Stimulated activated naive CD4-positive, alpha-beta T cell treated with Interleukin-2 at 50 U/mL for 16 hours (primary cell): ENCODE results near the gene NFIA.
"Not testable (repeated sequence)": the region's sequence is repeated elsewhere in the genome, so short reads cannot be mapped to it uniquely, and the experiment has no call there.

Experiments used
- DNase-seq: peaks from one replicate; lab custom pipeline; 2025; lab: John Stamatoyannopoulos, UW

The NFIA gene

DNA sequence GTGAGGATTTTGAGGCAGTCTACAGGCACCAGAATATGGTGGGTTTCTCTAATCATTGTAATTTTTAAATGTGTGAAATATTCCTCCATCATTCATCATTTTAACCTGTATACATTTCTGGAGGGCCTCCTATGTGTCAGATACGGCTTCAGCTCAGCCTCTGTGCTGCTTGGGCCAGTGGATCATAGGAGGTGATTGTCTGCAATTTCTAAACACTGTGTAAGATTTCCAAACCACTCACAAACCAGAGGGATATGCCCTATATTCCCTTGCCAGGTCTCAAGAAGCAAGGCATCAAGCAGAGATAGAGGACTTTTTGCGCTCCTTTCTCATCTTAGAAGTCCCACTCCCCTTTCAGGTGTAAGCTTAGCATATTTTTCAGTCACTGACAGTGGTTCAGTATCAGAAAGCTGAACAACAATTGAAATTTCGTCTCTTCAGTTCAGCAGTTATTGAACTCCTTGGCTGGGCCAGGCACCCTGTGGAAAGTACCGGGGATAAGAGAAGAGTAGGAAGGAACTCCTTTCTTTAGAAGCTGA is 190.9 kb downstream of the NFIA start:
- DNase-seq = no peak

DNA sequence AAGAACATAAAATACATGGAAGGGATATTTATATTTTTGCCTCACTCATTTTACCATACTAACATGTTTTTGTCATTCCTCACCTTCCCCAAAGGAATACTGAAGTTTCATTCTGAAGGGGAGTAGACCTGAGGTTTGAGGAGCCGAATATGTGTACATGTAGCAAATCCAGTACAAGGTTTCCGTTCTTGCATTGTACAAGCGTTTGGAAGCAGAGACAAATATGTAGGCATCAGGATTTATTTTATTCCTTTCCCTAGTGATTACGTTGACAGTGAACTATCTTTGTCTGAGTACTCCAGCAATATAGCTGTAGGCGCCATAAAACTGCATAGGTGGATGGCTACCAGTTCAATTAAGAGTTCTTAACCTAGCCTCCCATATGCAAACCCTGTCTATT is 191.5 kb downstream of the NFIA start:
- no peak for DNase-seq

DNA sequence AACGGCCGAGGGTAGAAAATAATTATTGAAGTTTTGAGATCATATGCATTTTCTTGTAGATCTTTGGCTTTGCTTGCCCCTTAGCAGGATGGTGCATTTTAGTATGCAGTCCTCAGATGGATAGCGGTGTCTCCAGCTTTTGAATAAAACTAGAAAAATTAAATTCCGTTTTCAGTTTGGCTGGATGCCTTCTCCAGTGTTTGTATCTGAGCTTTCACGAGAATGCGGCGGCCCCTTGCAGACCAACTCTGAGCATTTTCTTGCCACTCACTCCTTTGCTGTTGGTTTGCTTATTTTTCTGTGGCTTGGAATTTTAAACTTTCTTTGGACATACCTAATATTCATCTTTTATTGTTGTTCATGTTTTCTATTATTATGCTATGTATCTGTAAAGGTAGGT is 192.6 kb downstream of the NFIA start:
- DNase-seq = no peak

DNA sequence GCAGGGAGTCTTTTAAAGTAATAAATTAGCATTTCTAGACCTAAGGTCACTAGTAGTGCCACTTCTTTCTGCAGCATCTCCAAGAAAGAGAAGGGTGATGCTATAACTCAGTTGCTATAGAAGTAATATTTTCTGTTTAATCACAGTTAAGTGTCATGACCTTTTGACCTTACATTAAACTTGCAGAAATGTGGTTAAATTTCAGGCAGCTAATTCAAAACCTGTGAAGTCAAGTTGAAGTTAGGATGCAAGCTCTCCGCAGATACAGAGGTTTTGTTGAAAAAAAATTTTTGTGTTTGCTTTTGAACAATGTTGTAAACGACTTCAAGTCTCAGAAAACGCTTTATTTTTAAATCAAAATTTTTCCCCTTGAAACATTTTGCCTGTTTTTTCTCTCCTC is 193.9 kb downstream of the NFIA start:
- DNase-seq = no peak

DNA sequence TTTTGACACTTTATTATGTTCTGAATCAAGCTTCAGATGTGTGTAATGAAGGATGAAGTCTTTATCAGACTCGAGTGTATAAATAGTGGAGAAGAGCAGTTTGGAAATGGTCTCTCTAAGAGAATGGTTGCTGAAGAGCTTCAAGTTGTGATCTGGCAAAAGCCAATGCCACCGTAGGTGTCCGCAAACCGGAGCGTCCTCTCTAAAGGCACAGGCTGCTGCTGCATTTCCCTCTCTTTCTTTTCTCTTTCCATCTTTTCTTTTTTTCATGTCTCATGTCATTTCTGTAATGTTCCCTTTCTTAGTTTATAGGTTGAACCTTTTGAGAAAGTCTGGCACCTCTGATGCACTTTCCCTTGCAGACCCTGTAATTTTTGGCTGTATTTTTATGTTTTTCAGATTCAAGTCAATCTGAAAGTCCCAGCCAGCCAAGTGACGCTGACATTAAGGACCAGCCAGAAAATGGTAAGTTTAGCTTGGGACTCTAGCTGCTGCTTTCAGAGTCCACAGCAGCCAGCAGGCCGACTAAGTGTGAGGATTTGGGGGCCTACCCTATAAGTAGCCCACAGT is 194.8 kb downstream of the NFIA start:
- no peak for DNase-seq

DNA sequence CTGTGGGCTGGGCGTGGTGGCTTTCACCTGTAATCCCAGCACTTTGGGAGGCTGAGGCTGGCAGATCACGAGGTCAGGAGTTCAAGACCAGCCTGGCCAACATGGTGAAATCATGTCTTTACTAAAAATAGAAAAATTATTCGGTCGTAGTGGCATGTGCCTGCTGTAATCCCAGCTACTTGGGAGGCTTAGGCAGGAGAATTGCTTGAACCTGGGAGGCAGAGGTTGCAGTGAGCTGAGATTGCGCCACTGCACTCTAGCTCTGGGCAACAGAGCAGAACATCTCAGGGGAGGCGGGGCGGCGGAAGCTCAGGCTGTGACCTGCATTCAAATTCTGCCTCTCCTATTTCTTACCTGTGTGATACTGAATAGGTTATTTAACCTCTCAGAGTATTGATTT is 196.1 kb downstream of the NFIA start:
- not testable (repeated sequence) for DNase-seq

DNA sequence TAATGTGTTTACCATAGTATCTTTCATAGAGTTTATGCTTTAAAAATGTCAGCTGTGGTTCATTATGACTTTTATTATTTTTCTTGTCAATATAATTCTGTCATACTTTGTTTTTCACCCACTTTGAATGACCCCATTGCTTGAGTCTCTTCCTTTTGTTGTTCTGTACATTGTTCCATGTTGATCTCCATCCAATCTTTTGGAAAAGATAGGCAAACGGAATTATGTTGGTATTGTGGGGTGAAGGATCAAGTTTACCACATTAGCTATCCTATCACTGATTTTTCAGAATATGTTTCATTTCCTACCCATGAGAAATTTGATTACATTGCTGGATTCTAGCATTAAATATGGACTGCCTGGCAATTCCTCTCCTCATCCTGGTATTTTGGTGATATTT is 196.6 kb downstream of the NFIA start:
- no peak for DNase-seq

DNA sequence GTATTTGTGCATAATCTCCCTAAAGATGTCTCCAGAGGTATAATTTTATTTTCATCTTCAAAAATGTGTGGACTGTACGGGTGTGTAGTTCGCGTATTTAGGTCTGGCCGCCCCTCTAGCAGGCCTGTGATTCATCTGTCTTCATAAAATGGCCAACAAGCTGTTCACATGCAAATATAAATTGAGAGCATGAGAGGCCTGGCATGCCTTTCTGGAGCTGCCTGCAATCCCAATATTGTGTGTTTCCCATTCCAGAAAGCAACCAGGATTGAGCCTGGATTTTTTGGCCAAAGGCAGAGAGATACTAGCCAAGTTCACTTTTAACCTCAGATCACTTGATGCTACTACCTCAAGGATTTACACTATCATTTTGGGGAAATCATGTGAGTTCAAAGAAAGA is 197.2 kb downstream of the NFIA start:
- DNase-seq = no peak

DNA sequence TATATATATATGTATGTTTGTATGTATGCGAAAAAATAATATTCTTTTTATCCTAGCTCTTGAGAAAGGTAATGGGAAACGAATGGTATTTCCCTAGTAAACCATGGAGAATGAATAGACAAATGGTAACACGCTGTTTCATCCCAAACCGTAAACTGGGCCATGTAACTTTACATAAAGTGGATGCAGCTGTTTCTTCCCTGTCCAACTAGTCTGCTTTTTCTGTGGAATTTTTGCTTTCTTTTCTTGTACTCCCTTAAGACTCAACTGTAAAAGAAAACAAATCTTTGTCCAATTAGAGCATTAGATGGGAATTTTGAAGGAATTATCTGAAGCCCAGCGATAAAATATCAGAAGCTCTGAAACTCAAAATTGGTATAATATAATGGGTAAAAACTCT is 198.1 kb downstream of the NFIA start:
- no peak for DNase-seq

DNA sequence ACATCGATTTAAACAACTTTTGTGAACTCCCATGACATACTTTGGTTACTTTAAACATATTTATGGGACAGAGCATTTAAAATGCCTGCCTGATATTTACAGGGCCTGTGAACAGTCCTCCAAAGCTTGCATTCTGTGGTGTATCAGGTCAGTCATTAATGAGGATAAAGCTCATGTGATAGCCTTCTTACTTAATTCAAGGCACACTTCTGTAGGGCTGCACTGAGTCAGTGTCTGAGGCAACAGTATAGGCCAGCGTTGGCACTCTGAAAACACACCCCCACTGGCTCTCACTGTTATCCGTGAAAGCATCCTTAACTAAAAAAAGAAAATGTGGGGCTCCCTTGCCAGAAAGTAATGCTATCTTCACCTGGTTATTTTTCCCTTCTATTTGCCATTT is 200.0 kb downstream of the NFIA start:
- no peak for DNase-seq

DNA sequence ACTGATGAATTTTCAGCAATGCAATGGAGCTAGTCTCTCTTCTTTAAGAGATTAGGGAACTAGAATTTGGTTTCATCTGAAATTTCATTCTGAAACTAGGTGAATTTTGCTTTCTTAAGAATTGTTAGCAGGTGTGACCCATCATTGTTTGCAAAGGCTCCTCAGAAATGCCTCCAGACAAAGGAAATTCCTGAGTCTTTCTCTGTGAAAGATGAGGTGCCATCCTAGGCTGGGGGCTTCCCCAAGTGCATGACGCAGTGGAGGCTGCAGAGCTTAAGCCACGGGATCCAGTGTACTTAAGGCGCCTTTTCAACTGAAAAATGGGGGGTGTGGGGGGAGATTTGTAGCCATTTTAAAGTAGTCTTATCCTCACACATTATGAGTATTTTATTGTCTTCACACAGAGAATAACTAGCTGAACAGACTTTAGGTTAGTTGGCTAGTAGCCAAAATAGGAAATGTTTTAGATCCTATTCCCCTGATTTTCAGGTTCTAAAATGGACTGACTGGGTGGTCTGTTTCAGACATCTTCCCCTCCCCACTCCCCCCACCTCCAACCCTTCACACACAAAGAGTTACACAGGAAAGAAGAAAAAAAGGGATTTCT is 202.0 kb downstream of the NFIA start:
- DNase-seq = no peak

DNA sequence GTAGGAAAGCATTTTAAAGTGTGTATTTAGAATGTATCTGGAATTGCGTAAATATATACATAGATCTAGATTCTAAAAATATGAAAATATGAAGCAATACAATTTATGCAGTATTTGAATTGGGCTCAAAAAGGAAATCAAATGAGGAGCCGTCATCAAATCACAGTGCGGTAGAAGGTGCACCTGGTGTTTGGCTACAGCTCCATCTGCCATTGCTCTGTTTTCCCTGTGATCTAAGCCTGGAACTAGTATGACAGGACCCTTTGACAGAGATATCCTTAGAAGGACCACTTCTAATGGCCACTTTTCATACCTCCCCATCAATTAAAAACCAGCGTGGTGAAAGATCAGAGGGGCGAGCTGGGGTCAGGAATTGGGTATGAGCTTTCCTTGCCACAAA is 202.6 kb downstream of the NFIA start:
- no peak for DNase-seq

DNA sequence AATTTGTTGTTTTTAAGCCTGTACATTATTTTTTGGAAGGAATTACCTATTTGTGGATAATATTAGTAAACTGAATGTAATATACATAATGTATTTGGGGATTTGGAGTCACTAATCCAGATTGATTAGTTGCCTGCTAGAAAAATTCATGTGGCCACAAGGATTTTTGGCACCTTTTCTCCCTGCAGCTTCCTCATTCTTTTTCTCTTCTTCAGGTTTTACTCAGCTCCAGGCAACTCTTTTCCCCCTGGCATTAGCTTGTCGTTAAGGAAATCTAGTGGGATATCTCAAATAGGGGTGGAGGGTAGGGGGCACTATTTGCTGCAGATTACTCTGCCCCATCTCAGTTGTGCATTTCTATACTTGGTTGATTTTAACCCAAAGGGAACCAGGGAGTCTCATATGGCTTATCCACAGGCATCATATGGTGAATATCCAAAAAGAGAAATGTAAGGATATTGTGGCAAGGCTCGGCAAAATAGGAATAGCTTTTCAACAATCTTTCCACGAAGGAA is 203.1 kb downstream of the NFIA start:
- DNase-seq = no peak

DNA sequence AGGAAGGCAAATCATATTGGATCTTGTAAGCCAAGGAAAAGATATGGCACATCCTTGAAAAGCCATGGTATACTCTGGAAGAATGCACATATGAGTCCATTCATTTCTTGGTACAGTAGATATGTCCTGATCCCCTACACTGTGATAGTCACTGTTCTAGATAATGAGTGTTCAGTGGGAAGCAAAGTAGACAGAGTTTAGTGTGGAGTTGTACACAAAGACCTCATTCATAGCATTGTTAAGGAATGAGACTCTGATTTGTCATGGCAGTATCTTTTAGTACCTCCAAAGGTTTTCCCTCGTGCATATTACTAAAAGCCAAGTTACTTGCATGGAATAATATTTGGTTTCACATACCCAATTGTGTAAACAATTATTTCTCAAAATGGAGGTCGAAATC is 204.7 kb downstream of the NFIA start:
- DNase-seq = no peak

DNA sequence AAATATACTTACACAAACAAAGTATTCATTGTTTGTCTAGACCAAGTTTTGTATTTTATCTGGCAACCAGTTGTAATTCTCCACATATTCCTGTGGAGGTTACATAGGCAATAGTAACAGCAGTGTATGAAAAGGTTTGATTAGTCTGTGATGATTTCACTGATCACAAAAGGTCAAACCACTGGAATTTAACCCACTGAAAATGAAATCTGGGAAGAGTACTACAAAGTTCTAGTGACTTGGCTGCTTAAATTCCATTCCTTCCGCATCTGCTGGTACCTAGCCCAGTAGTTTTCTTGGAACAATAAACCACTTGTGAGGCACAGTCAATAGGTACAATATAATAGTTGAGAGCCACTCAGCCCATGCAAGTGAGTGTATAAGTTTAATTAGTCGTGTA is 205.4 kb downstream of the NFIA start:
- no peak for DNase-seq

DNA sequence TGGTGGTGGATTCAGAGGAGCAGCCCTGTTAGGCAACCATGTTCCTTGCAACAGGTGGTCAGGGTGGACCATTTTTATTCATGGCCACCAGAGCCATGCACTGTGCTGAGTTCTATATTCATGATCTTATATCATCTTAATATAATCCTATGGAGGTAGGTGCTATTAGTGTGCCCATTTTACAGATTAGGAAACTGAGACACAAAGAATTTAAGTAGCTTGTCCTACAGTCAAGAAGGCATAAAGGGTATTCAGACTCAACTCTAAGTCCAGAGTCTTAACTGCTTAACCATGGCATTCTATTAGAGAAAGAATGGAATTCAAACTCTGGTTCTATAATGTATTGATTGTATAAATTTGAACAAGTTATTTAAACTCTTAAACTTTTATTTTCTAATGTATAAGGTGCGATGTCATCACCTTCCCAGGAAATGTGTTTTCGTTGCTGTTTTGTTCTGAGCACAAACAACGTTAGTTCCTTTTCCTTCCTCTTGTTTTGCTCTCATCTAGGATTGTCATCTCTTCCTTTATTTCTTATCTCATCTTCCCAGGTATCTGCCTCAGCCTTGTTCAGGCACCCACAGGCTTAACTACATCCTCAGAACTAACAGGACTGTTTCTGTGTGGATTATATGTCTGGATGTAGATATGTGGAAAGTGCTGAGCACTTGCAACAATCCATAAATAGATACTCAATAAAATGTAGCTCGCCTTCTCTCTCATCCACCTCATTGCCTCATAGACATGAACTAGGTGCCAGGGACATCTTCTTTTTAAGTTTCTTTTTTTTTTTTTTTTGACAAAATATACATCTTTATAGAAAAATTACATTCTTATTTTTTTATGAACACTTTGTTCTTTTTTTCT is 207.1 kb downstream of the NFIA start:
- DNase-seq = no peak

DNA sequence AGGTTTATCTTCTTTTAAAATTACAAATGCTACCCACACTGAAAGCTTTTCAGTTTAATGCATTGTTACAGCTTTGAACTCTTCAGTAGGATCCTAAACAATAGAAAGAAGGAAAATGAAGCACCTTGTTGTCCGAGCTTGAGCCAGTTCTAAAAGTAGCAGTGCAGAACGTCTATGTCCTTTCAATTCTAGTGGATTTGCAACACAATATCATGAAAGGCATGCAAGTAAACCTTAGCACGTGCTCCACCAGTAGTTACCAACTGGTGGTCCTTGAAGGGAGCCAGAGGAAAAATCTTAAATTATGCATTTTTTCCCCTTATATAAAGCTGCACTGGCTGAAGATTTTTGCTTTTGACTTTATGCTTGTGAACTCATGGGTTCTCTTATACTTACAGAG is 208.2 kb downstream of the NFIA start:
- DNase-seq = no peak

DNA sequence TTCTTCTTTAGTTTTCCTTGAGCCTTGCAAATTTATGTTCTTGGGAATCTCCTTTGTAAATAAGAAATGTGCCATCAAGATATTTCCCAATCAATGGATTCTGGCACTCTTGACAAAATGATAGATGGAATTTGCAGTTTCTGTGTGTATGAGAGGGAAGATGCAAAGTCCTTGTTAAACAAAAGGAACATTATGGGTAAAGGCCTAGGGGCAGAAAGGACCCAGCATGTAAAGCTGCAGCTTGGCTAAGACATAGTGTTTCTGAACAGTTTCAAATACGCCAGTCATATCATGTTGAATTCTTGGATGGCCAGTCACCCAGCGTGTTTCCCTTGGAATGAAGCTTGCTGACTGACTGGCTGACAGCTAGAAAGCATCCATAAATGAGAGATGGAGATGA is 210.8 kb downstream of the NFIA start:
- no peak for DNase-seq

DNA sequence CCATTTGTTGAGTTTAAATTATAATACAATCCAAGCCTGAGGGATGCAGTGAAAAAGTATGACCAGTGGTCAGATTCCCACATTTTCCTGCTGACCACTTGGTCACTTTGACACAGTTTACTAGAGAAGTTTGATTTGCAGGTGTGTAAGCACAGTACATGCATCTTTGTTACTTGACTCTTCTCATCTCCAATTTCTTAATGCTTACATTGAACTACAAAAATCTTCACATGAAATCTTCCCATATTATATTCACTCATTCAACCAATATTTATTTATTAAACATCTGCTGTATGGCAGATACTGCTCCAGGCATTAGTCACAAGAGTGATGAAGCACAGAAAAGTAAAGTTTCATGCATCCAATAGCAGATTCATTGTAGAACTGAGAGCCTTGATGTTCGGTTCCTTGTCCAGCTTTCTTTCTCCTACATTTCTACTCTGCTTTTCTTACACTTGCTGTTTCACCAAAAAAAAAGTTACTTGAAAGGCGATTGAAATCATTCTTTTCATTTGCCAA is 211.7 kb downstream of the NFIA start:
- DNase-seq = no peak

DNA sequence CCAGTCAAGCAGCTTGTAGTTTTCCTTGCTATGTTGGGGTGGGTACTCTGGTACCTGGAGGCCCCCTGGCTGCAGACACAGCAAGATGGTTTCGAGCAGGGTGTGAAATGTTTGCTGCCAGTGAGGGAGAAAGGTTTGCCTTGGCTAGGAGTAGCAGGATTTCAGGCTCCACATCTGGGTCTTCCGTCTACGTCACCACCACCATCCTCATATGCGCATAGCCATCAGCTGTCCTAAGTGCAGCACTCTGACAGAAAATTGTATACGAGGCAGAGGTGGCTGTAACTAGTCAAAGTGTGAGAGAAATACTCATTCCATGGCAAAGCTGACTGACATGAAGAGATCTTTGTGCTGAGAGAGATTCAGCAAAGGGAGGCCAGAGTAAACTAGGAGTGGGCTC is 212.6 kb downstream of the NFIA start:
- no peak for DNase-seq

DNA sequence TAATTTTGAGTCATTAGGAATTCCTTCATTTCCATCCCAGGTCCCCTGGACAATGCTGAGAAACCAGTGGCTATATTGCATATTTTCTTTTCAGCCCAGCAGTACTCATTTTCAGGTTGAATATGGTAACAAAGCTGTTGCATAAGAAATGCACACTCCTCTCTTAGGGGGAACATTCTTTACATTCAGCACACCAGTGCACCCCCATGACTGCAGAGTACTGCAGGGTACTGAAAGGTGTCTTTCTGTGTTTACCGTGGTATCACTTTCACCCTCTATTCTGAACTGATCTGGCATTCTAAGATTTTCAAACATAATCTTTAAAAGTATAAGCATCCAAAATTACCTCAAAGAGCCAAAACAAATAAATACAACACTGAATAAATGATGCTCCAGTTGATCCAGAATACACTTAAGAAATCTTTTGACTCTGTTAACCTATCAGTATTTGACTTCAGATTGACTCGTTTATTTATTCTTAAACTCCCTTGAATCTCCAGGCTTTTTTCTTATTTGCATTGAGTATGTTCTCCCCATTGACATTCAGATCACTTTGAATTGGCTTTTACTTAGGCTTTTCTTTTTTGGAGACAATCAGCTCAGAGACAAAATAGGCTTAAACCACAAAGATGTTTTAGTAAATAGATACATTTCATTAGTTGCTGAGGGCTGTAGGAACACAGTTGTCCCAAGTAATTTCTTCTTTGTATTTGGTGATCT is 213.6 kb downstream of the NFIA start:
- no peak for DNase-seq

DNA sequence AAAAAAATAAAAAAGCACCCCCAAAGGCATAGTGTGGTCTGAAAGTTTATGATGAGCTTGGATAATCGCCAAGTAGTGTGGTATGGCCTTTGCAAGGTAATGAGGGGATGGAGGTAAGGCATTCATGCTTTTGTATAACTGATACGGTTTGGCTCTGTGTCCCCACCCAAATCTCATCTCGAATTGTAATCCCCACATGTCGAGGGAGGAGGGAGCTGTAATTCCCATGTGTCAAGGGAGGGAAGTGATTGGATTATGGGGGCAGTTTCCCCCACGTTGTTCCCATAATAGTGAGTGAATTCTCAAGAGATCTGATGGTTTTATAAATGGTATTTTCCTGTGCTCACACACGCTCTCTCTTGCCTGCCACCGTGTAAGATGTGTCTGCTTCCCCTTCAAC is 215.5 kb downstream of the NFIA start:
- no peak for DNase-seq
